HG03039 (cell line): ENCODE data around the gene CCR8.
"Not testable (repeated sequence)": the region's sequence is repeated elsewhere in the genome, so short reads cannot be mapped to it uniquely, and the experiment has no call there.

ENCODE experiments used
- ATAC-seq: cut with Tn5 transposase; IDR thresholded peaks from one replicate; pipeline ENCODE4 v1.9.1; 2021; ENCODE audit warnings: mild to moderate bottlenecking, moderate library complexity; ENCODE audit not compliant: unreplicated experiment

Gene CCR8

GRCh38 chr3:39313289-39313688 lies 16.2 kb upstream of the CCR8 start:
- no peak for ATAC-seq

- ATAC-seq: no peak
Observed at GRCh38 chr3:39315420-39315819, 14.1 kb upstream of the CCR8 start.

GRCh38 chr3:39317571-39318169 lies 11.8 kb upstream of the CCR8 start:
- no peak for ATAC-seq

GRCh38 chr3:39318301-39318700 lies 11.2 kb upstream of the CCR8 start:
- ATAC-seq: no peak

- ATAC-seq: no peak
Observed at GRCh38 chr3:39319249-39319648, 10.3 kb upstream of the CCR8 start.

- ATAC-seq: not testable (repeated sequence)
Observed at GRCh38 chr3:39321574-39321983, 7.9 kb upstream of the CCR8 start.

- not testable (repeated sequence) for ATAC-seq
Observed at GRCh38 chr3:39322209-39322715, 7.2 kb upstream of the CCR8 start.

- ATAC-seq: no peak
Observed at GRCh38 chr3:39322936-39323335, 6.6 kb upstream of the CCR8 start.

- ATAC-seq: no peak
Observed at GRCh38 chr3:39323494-39323893, 6.0 kb upstream of the CCR8 start.

- ATAC-seq: no peak
Observed at GRCh38 chr3:39325236-39325635, 4.3 kb upstream of the CCR8 start.

GRCh38 chr3:39327053-39327745 lies 2.3 kb upstream of the CCR8 start:
- ATAC-seq: no peak

GRCh38 chr3:39327746-39328349 lies 1.7 kb upstream of the CCR8 start:
- peak; percentile 71 for ATAC-seq

GRCh38 chr3:39330824-39331223 lies 1.3 kb downstream of the CCR8 start:
- no peak for ATAC-seq

GRCh38 chr3:39332525-39332924 lies 3.0 kb downstream of the CCR8 start:
- no peak for ATAC-seq

- ATAC-seq: no peak
Observed at GRCh38 chr3:39333607-39334006, 4.1 kb downstream of the CCR8 start.

GRCh38 chr3:39334205-39334604 lies 4.7 kb downstream of the CCR8 start:
- no peak for ATAC-seq

- no peak for ATAC-seq
Observed at GRCh38 chr3:39338201-39338600, 8.7 kb downstream of the CCR8 start.

GRCh38 chr3:39339086-39339485 lies 9.6 kb downstream of the CCR8 start:
- ATAC-seq: no peak

- ATAC-seq: no peak
Observed at GRCh38 chr3:39343076-39343717, 13.7 kb downstream of the CCR8 start.

- ATAC-seq: no peak
Observed at GRCh38 chr3:39343760-39344159, 14.3 kb downstream of the CCR8 start.

GRCh38 chr3:39344746-39345344 lies 15.3 kb downstream of the CCR8 start:
- no peak for ATAC-seq
